PC-9 (cell line): Measurements from ENCODE around the gene MORC4. TPM values are rescaled to one million over a fixed set of nuclear protein-coding genes. Genes with fewer than 3 reads are reported as not detected.
A peak's percentile ranks its signal among the peaks of the same experiment; 100 is the strongest.

Source experiments
- BruUV-seq: library from RNA; stranded (reverse); fragments of 400-500 nt; replicated peaks from 2 replicates; lab custom pipeline; 2021; lab: Mats Ljungman, UMichigan
- CTCF ChIA-PET: fragments of 300-600 bp; sonication (Branson Sonifier 250); formaldehyde crosslinking; loops from one replicate; lab custom pipeline; 2022; ENCODE audit warnings: antibody characterized with exemption; lab: Charles Lee
- POLR2A ChIA-PET: fragments of 300-600 bp; sonication (Branson Sonifier 250); formaldehyde crosslinking; loops from one replicate; lab custom pipeline; 2022; ENCODE audit warnings: antibody characterized with exemption; ENCODE audit not compliant: unreplicated experiment; lab: Charles Lee
- DNase-seq, 2 experiments: peaks; one replicate each; pipeline versions ENCODE4 v3.0.0 to v3.0.0-alpha.2; 2015 to 2022; ENCODE audit warnings: mixed read lengths in 1 of 2
- H2AFZ ChIP-seq: fragments of 200-600 bp; sonication (generic); 2 replicates; pipeline ENCODE4 v1.8.1; 2017; ENCODE audit warnings: antibody characterized with exemption
- H3F3A ChIP-seq: fragments of 200-600 bp; sonication (generic); 2 replicates; pipeline ENCODE4 v1.8.1; 2017; ENCODE audit warnings: antibody characterized with exemption, mild to moderate bottlenecking, low read depth; ENCODE audit not compliant: insufficient read depth
- H3K27ac ChIP-seq: fragments of 200-600 bp; sonication (generic); 2 replicates; pipeline ENCODE4 v1.6.1; 2016; ENCODE audit warnings: mixed run types
- H3K27me3 ChIP-seq: fragments of 200-600 bp; sonication (generic); 2 replicates; pipeline ENCODE4 v1.6.1; 2016; ENCODE audit warnings: low read depth, mixed run types; ENCODE audit not compliant: insufficient read depth
- H3K36me3 ChIP-seq: fragments of 200-600 bp; sonication (generic); 2 replicates; pipeline ENCODE4 v1.6.1; 2016; ENCODE audit warnings: low read depth, mixed run types
- H3K4me1 ChIP-seq: fragments of 200-600 bp; sonication (generic); replicated peaks from 2 replicates; pipeline ENCODE4 v1.6.1; 2016; ENCODE audit warnings: mixed run types; ENCODE audit not compliant: insufficient read depth
- H3K4me2 ChIP-seq: fragments of 200-600 bp; sonication (generic); 2 replicates; pipeline ENCODE4 v1.6.1; 2017; ENCODE audit warnings: mixed run types
- H3K4me3 ChIP-seq: fragments of 200-600 bp; sonication (generic); 2 replicates; pipeline ENCODE4 v1.6.1; 2016; ENCODE audit warnings: mixed run types
- H3K79me2 ChIP-seq: fragments of 200-600 bp; sonication (generic); 2 replicates; pipeline ENCODE4 v1.6.1; 2017; ENCODE audit warnings: low read depth, mixed run types
- H3K9me2 ChIP-seq: fragments of 200-600 bp; sonication (generic); 2 replicates; pipeline ENCODE4 v1.8.1; 2017; ENCODE audit warnings: mild to moderate bottlenecking; ENCODE audit not compliant: insufficient read depth
- H3K9me3 ChIP-seq: fragments of 200-600 bp; sonication (generic); 2 replicates; pipeline ENCODE4 v1.8.1; 2016; ENCODE audit warnings: low read depth; ENCODE audit not compliant: insufficient read depth
- H4K20me1 ChIP-seq: fragments of 200-600 bp; sonication (generic); 2 replicates; pipeline ENCODE4 v1.8.1; 2017; ENCODE audit not compliant: insufficient read depth
- CTCF ChIP-seq: fragments of 200-600 bp; sonication (generic); conservative IDR thresholded peaks from 2 replicates; pipeline ENCODE4 v1.6.1; 2017; ENCODE audit warnings: mixed run types, antibody characterized with exemption, mild to moderate bottlenecking, moderate library complexity
- EZH2 ChIP-seq: fragments of 200-600 bp; sonication (generic); IDR thresholded peaks from 2 replicates; pipeline ENCODE4 v1.8.0; 2017; ENCODE audit warnings: antibody characterized with exemption, low read depth
- intact Hi-C: fragments of 100-400 bp; cut with micrococcal nuclease; formaldehyde crosslinking; loops from one replicate; pipeline ENCODE4 v1.10.0; 2022; ENCODE audit not compliant: unreplicated experiment
- total RNA-seq: library from RNA; stranded (reverse); gene quantifications from 2 replicates; pipeline ENCODE4 v1.2.3, GENCODE V29; 2021

The MORC4 gene
- total RNA-seq, 1 experiment from 2014 or later, result 11.1 TPM

DNA sequence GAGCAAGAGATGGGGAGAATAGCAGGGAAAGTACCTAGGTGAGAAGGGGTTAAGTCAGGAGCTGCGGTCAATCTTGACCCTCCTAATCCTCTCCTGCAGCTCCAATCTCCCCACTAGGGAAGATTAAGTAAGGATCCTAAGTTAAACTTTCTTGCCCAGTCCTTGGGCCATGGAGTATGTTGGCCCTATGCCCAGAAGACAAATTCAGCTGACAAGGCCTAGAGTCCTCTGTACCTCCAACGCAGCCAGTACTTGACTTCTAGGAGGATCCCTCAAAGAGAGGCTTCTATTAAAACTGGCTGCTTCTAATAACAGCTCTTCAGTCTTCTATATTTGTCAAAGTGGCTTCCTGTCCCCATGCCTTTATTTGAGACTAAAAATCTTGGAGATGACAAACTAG is 78.4 kb downstream of the MORC4 start:
- no peak overlapping the region for H2AFZ ChIP-seq
- no TSS peak for BruUV-seq
- ChIA-PET POLR2A (no interaction called here), CTCF (no interaction called here)
- no peaks in the 10 kb centered on the region for H3K9me3 ChIP-seq
- no peaks in the 10 kb centered on the region for H3K9me2 ChIP-seq
- H3K4me2 ChIP-seq, result no peak overlapping the region
- no peaks in the 10 kb centered on the region for H3K79me2 ChIP-seq
- TF ChIP-seq CTCF (no peak), EZH2 (no peak)
- H3K27ac ChIP-seq, result no peak overlapping the region
- intact Hi-C loops, result no loop called here
- no peak for DNase-seq
- peaks cover 6% of the 10 kb centered on the region; the same call in 1 of the 2 replicates for H3F3A ChIP-seq
- H3K4me1 ChIP-seq, result peaks cover 25% of the 10 kb centered on the region
- H3K4me3 ChIP-seq, result no peak overlapping the region
- no peaks in the 10 kb centered on the region for H4K20me1 ChIP-seq
- H3K27me3 ChIP-seq, result no peaks in the 10 kb centered on the region
- no peaks in the 10 kb centered on the region for H3K36me3 ChIP-seq

- H3K27ac ChIP-seq, result no peak within 1 kb of the TSS
- peaks cover 6% of the 10 kb centered on the region; the same call in 1 of the 2 replicates for H3F3A ChIP-seq
- H4K20me1 ChIP-seq, result no peaks in the 10 kb centered on the region
- H3K9me2 ChIP-seq, result no peaks in the 10 kb centered on the region
- intact Hi-C loops, result no loop called here
- TF ChIP-seq CTCF, result no peak
- TF ChIP-seq EZH2, result no peak
- no peaks in the 10 kb centered on the region for H3K9me3 ChIP-seq
- no peaks in the 10 kb centered on the region for H3K36me3 ChIP-seq
- no peak within 1 kb of the TSS for H3K4me3 ChIP-seq
- no peak within 1 kb of the TSS for H3K4me2 ChIP-seq
- H3K4me1 ChIP-seq, result peaks cover 25% of the 10 kb centered on the region
- H3K27me3 ChIP-seq, result no peaks in the 10 kb centered on the region
- no peaks in the 10 kb centered on the region for H3K79me2 ChIP-seq
- DNase-seq, result no peak
- ChIA-PET POLR2A (no interaction called here), CTCF (no interaction called here)
- no TSS peak for BruUV-seq
- H2AFZ ChIP-seq, result no peak within 1 kb of the TSS
These were observed 80.0 kb downstream of the MORC4 start, which contains the start of gene CLDN2 for GRCh38 chrX:106919932-106920452. Gene CLDN2, plus strand, starts transcription at chrX:106920402. Its CDS starts 7,827 bp downstream, at chrX:106928229.

DNA sequence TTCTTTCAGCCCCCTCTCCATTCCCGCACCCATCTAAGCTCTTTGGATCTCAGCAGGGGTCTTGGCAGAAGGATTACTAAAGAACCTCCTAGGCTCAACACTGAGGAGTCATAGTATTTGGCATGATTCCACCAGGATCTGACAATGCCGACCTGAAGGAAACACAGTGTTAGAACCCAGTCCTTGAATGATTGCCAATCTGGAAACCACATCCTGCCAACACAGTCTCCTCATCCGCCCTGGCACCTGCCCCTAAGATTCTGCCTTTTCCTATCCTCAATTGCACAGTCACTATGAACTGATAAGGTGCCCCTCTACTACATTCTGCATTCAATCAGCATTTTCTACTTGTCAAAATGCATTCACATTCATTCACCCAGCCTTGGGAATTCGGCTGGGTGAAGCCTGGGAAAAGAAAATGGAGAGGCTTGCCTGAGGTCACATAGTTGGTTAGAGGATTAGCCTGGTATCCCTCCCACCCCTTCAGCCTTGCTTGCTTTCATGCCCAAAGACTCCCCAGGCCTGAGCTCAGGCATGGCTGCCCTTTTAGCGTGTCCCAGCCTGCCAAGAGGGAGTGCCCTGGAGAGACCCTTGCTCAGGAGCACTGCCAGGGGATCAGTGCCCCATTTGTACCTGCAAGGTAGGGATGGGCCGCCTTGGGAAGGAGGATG is 82.0 kb downstream of the MORC4 start:
- H3F3A ChIP-seq, result peaks cover 6% of the 10 kb centered on the region; the same call in 1 of the 2 replicates
- H3K79me2 ChIP-seq, result no peaks in the 10 kb centered on the region
- DNase-seq, result peak; percentile 53 to 81
- no peak overlapping the region for H2AFZ ChIP-seq
- H3K9me2 ChIP-seq, result no peaks in the 10 kb centered on the region
- peaks cover 31% of the 10 kb centered on the region for H3K4me1 ChIP-seq
- no peaks in the 10 kb centered on the region for H4K20me1 ChIP-seq
- CTCF ChIA-PET, result no interaction called here
- H3K9me3 ChIP-seq, result no peaks in the 10 kb centered on the region
- POLR2A ChIA-PET, result no interaction called here
- no peaks in the 10 kb centered on the region for H3K36me3 ChIP-seq
- peak overlapping the region; percentile 74 for H3K27ac ChIP-seq
- no peak overlapping the region for H3K4me3 ChIP-seq
- no TSS peak for BruUV-seq
- H3K27me3 ChIP-seq, result no peaks in the 10 kb centered on the region
- peak overlapping the region; percentile 53 for H3K4me2 ChIP-seq
- TF ChIP-seq EZH2, result no peak
- no peak for TF ChIP-seq CTCF
- intact Hi-C loops, result no loop called here
